Glomerular visceral epithelial cell (primary cell): ENCODE measurements around the gene TRHDE.
"Not testable (repeated sequence)": the region's sequence is repeated elsewhere in the genome, so short reads cannot be mapped to it uniquely, and the experiment has no call there.

Experiments used
- DNase-seq: peaks from one replicate; pipeline ENCODE4 v3.0.0-alpha.2; 2016; ENCODE audit errors: extremely low spot score

Gene TRHDE

DNA sequence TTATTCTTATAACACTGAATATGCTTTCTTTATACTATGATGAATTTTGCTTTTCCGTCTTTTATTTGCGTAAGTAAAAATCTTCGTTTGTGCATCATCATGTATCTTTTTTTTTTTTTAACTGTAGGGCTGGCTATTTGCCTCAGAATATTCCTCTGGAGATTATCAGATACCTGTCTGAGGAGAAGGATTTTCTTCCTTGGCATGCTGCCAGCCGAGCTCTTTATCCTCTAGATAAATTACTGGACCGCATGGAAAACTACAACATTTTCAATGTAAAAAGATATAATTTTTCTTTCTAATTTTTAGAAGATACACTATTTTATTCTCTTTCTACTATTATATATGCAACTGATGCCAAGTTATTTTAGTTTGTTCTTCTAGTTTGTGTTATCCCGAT is 346.6 kb downstream of the TRHDE start:
- DNase-seq, result no peak

DNA sequence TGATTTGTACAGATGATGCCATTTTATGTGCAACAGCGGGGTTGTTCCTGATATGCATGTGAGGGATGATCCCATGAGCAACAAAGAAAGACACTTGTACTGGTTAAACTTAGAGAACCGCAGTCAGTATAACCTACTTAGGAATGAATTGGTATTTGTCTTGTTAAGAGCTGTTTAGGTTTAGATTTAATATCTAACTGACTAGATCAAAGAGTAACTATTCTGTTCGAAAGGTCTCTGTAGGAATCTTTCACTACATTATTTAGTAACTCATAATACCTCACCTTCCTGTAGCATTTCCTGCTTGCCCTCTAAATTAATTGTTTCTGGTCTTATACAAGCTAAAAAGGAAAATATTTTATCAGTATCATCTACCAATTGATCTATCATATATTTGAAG is 350.4 kb downstream of the TRHDE start:
- DNase-seq, result no peak

DNA sequence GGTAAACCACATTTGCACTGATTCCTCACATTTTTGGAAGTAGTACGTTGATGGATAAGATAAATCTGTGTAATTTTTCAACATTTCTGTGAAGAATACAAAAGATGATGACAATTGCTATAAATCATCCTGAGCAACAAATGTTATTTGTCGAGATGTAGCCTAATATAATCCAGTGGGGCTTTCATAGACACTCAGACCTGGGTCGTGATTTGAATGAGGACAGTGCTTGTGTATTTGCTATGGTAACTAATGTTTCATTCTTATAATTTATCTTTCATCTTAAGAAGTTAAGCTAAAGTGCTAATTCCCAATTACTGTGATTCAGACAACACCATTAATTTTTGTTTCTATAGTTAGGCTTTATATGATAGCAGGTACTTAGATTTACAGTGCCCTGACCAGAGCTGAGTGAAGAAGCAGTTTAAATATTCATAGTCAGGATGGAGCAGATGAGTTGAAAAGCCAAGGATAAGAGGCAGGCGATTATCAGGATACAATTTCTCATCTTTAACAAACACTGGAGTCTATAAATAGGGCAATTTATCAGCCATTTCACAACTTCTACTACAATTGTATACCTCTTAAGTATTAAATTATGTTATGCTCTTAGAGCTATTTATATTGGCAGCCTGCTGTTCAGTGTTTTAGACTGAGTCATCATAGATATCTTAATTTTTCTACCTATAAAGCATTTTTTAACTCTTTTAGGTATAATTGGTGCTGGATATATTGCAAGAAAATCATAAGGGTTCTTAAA is 359.9 kb downstream of the TRHDE start:
- DNase-seq, result no peak

DNA sequence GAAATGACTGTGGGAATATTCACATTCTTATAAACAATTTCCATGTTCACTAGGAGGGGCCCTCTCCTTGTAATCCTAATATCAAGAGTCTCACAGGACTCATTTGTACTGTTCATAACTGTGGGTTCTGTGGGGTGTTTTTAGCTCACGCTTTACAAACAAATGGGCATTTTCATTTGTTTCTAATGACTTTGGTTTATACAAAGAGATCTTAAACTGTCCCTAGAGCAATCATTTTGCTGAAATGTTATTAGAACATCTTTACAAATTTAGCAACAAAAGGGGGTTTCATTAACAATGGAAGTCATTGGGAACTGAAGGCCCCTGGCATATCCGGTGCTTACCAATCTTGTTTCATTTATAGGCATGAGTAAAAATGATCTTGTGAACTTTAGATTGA is 370.5 kb downstream of the TRHDE start:
- no peak for DNase-seq

DNA sequence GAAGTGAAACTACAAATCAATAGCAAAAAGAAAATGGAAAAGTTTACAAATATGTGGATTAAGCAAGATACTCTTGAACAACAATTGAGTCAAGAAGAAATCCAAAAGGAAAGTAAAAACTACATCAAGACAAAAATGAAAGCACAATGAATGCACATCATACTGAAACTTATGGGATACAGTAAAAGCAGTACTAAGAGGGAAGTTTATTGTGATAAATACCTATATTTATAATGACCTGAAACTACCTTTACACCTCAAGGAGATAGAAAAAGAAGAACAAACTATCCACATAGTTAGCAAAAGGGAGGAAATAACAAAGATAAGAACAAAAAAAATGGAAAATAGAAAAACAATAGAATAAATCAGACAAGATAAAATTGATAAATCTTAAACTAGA is 375.0 kb downstream of the TRHDE start:
- no peak for DNase-seq

DNA sequence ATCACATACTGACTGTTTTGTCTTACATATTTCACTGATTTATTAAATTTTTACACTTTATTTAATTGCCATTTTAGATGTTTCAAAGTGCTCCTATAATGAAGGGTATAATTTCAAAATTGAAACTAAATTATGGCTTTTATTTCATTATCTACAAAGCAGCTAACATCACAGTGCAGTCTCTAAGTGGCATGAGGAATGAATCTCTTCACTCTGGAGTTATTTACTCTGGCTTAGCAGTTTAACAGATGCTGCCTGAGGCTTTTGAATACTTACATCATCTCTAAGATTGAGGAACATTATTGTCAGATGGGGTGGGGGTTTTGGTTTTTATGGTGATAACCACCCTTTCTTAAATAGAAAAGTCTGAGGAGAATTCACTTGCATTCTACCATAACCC is 386.4 kb downstream of the TRHDE start:
- no peak for DNase-seq

DNA sequence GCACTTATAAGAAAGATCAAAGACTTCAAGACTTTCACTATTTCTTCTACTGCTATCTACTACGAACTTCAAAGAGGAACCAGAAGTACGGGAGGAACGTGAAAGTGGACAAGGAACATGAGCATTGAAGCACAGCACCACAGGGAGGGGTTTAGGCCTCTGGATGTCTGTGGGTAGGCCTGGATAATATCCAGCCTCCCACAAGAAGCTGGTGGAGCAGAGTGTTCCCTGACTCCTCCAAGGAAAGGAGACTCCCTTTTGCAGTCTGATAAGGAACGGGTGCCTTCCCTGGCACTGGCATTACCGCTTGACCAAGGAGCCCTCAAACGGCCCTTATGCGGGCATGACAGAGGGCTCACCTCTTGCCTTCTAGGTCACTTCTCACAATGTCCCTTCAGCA is 388.0 kb downstream of the TRHDE start:
- not testable (repeated sequence) for DNase-seq

DNA sequence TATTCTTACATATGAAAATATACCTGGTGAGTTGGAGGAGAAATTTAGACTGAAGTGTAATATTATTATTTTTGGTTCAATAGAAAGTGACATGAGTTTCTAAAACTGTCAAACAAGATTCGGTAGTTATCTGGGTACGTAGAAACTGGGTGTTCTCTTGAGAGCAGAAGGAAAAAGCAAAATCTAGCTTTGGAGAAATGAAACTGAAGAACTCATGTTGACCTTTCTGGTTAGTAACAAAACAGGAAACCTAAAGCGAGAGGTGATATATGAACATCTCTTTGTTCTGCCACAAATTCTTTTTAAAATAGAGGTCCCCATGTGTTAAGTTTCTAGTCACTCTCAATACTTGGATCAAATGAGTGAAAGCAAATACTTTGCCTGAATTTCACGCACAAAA is 401.7 kb downstream of the TRHDE start:
- DNase-seq, result no peak

DNA sequence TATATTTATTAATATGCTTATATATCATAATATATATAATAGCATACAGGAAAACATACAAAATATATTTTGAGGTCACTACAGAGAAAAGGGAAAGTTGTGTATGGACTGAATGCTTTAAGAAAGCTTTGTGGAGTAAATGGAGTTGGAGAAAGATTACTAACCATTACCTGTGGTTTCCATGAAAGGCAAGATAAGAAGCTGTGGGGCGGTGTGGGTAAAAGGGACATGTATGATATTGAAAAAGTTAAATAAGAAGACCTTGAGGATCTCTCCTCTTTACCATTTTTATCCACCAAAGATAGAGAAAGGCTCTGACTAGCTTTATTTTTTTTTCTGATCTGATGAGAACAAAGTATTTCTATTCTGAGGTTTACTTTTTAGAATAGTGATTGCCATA is 404.4 kb downstream of the TRHDE start:
- DNase-seq, result no peak

DNA sequence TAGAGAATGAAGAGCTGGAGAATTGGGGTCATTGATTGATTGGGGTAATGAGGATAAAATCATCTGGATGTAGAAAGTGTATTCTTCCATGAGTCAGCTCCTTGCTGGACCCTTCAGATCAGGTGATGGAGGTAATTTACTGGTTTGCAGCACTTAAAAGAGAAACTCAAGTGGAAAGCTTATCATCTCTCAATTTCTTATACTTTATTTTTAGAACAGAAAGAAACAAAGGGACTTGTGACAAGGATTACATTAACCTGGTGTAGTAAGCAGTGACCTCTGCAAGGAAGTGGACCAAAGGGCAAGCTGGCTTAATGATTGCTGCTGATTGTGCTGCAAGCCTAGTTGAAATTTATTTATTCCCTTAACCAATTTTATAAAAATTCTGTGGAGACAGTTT is 405.0 kb downstream of the TRHDE start:
- no peak for DNase-seq

DNA sequence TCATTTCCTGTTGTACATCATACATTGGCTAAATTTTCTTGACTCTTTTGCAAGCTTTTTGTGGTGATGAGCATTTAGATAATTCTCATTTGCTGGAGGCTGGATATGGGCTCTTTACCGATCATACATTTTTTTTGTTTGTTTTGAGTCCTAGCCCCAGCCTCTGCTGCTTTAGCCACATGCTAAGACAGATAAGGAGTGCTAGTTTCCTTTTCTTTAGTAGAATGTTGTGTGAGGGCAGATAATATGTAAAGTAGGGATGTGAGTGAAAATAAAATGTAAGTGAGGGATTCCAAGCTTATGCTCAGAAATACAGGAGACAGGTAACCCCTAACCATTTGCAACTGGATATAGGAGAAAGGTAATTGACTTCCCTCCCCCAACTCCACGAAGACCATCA is 405.7 kb downstream of the TRHDE start:
- DNase-seq, result no peak

DNA sequence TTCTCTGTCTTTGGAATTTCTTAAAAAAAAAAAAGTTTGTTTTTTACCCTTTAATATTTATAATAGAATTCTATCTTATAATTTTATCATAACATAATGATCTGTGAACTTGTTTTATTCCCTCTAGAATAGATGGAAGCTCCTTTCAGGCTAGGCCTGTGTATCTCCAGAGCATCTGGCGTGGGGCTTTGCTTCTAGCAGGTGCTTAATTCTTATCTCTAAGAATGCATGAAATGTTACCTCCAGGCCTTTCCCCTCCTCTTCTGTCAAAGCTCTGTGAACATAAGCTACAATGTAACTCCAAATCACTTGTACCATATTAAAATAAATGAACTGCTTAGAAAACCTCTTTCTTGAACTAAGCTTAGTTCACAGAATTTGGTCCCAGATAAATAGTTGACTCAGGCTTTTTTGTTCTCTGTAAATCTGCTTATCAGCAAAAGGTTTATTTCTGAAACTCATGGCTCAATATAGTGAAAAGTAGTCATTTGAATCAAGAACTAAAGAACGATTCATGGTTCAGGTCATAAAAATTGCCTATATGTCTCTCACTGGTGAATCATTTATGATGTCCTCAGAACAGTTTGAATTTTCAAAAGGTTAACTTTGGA is 407.1 kb downstream of the TRHDE start:
- no peak for DNase-seq

DNA sequence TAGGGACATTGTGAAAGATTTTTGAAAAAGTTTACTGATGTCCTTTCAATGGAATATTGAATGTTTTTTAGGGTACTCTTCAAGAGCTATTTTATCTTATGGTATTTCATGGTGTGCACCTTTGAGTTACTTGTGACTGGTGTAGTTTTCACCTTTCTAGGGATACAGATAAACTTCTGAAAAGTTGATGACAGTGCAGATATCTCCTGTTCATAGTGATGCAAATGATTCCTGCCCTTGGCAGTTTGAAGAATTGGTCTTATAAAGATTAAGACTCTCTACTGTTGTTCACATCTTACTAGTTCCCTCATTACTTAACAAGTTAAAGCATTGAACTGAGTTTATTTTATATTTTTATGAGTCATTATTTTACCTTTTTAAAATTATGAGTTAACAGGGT is 408.9 kb downstream of the TRHDE start:
- DNase-seq, result no peak

DNA sequence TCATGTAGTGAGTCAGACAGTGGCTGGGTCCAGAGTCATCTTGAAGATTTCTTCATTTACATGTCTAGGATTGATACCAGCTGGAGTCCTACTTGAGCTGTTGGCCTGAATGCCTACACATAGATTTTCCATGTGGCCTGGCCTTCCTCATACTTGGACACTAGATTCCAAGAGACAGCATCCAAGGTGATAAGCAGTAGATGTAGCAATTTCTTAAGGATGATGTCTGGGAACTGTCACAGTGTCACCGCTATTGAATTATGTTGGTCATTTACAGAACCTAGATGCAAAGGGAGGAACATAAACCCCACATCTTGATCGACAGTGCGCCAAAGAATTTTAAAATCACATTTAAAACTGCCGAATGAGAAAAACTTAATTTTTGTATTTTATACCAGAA is 412.3 kb downstream of the TRHDE start:
- no peak for DNase-seq

DNA sequence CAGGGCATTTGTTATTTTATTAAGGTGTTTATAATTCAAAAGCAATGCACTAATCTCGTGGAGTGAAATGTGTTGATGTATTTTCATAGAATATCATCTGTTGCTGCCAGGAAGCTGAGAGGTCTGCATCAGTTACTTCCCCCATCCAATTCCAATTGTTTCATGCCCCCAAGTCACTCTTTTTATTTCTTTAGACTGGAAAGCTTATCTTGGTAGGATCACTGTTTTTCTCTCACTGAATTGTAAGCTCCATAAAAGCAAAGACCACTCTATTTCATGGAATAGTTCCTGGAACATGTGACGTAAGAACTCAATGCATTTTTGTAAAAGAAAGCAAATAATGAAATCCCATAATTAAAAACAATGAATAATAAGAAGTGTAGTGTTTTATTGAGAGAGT is 420.2 kb downstream of the TRHDE start:
- DNase-seq, result no peak

DNA sequence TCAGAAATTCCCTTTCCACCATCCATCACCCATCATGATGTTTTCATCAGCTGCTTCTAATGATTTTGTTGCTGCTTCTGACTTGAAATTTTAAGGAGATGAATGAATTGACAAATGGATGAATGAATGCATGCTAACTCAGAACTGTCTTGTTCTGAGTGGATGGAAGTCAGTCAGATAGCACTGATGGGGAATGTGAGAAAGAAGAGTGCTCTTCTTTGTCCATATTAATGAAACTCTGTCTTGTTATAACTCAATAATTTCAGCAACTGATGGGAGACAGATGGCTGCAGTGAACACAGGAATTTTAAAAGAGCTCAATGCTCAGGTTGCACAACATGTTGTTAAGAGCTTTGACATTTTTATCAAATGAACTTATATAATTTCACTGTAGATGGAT is 422.0 kb downstream of the TRHDE start:
- DNase-seq, result no peak

DNA sequence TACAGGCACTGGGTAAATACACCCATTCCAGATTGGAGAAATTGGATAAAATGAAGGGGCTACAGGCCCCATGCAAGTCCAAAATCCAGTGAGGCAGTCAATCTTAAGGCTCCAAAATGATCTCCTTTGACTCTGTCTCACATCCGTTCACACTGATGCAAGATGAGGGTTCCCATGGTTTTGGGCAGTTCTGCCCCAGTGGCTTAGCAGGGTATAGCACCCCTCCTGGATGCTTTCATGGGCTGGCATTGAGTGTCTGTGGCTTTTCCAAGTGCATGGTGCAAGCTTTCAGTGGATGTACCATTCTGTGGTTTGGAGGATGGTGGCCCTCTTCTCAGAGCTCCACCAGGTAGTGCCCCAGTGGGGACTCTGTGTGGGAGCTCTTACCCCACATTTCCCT is 427.2 kb downstream of the TRHDE start:
- no peak for DNase-seq

DNA sequence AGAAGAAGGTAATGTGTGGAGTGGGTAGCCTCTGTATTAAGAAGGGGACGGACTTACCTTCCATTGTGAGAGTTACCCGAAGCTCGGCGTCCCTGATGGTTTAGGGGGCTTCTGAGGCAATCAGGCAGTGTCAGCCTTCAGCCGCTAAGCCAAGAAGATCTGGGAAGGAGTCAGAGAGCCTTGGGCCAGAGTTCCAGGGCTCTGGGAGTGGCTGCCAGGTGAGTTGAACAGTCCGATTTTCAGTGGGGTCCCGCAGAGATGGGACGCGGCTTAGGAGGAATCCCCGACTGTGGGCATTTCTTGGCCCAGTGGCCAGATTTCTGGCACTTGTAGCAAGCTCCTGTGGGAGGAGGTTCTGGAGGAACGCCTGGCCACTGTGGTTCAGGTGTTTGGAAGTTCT is 439.9 kb downstream of the TRHDE start:
- not testable (repeated sequence) for DNase-seq

DNA sequence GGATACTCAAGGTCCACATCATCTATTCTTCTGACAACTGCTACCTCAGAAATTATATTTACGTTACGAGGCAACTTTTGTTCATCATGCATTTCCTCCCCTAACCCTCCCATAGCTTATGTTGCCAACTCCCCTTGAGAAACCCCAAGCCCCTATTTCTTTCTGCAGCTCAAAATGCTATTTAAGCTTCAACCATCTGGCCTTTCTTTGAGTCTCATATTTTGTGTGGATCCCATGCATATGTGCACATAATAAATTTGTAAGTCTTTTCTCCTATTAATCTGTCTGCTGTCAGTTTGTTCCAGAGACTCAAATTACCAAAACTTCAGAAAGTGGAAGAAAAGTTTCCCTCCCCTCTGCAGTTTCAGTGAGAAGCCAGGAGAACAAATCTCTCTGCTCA is 444.1 kb downstream of the TRHDE start:
- DNase-seq, result no peak

DNA sequence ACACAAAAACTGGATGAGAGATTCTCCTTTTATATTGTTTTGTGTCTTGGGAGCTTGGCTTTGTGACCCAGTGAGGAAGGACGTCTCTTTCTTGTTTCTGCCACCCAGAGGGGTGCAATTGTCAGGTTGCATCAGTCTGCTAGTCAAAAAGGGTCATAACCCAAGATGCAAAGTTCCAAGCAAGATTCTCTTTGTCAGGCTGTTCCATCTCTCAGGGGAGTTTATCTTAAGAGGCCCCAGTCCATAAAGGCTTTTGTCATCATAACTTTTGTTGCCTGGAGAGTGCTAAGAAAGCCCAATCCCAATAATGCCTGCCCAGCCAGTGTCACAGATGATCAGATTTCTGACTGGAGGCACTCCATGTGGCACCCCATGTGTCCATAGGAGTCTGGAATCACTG is 444.9 kb downstream of the TRHDE start:
- DNase-seq, result no peak
